ENCODE data around the gene SH3RF3.

DNA sequence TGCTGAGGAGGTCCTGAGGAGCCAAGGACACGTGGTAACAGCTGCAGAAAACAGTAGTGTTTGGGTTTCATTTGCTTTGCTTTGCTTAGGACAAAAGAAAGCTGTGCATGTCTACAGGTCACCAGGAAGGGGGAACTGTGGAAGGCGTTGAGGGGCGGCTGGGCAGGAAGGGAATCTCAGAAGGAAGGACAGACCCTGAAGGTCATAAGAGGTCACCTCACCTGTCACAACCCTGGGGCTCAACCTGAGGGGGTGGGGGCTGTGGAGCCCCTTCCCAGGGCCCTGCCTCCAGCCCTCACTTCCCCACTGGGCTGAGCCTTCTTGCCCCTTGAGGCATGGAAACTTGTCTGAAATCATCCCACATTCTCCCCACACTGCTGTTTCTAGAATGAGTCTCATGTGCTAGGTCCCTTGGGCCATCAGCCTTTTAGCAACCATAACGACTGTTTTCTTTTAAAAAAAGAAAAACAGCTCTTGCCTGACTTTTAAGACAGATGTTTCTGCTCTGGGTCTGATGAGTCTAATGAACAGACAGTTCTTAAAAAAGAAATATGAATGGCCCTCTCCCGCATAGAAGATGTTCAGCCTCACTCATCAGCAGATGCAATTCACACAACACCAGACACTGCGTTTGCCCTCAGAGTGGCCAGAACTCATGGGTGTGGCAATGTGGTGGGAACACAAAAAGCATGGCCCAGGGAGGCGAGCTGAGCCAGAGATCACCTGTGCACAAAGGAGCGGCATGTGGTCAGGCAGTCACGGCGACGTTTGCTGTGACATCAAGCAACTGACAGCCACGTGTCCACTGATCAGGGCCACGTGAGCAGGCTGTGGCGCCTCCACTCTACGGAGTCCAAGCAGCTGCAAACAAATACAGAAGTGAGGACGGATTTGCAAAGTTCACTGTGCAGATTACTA, 400.8 kb downstream of the SH3RF3 start:
- TF ChIP-seq, protein P1, sequence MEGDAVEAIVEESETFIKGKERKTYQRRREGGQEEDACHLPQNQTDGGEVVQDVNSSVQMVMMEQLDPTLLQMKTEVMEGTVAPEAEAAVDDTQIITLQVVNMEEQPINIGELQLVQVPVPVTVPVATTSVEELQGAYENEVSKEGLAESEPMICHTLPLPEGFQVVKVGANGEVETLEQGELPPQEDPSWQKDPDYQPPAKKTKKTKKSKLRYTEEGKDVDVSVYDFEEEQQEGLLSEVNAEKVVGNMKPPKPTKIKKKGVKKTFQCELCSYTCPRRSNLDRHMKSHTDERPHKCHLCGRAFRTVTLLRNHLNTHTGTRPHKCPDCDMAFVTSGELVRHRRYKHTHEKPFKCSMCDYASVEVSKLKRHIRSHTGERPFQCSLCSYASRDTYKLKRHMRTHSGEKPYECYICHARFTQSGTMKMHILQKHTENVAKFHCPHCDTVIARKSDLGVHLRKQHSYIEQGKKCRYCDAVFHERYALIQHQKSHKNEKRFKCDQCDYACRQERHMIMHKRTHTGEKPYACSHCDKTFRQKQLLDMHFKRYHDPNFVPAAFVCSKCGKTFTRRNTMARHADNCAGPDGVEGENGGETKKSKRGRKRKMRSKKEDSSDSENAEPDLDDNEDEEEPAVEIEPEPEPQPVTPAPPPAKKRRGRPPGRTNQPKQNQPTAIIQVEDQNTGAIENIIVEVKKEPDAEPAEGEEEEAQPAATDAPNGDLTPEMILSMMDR (IDR thresholded peaks at IDR 0.05) = no peak
- no peak for TF ChIP-seq POLR2A (IDR thresholded peaks at IDR 0.05)
